SW 1271 (cell line): ENCODE data around the gene GNG2.

Experiments used
- DNase-seq, 2 experiments: peaks; one replicate each; lab custom pipeline; 2025; lab: John Stamatoyannopoulos, UW

GNG2 gene

GRCh38 chr14:51856792-51857296 lies 3.6 kb upstream of the GNG2 start:
- no peak for DNase-seq

GRCh38 chr14:51859131-51859530 lies 1.3 kb upstream of the GNG2 start:
- DNase-seq, result no peak

DNA sequence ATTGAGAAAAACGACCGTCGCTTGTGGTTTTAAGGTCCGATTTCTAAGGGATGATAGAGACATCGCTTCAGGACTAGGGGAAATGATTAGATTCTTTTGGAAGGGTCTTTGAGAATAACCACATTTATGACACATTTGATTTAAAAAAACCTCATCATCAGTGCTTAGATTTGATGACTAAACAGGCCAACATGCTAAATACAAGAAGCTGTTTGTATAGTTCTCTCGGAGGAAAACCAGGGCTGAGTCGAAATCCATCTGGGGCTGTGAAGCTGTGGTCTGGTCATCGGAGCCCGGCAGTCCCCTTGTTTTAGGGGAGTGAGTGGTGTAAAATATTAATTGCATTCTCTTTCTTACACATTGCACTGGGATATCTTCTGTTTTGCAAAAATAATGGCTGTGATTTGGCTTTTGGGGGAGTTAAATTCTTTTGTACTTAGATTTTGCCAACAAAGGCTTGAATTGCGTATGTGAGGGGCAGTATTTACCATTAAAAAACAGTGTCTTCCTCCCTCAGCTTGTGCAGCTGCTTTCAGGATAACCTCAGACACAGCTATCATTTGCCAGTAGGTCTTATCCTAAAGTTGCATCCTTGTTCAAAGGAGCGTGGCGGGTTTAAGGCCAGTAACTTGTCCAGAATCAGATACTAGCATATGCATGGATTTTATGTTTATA lies 550 bp downstream of the GNG2 start:
- DNase-seq, result no peak

DNA sequence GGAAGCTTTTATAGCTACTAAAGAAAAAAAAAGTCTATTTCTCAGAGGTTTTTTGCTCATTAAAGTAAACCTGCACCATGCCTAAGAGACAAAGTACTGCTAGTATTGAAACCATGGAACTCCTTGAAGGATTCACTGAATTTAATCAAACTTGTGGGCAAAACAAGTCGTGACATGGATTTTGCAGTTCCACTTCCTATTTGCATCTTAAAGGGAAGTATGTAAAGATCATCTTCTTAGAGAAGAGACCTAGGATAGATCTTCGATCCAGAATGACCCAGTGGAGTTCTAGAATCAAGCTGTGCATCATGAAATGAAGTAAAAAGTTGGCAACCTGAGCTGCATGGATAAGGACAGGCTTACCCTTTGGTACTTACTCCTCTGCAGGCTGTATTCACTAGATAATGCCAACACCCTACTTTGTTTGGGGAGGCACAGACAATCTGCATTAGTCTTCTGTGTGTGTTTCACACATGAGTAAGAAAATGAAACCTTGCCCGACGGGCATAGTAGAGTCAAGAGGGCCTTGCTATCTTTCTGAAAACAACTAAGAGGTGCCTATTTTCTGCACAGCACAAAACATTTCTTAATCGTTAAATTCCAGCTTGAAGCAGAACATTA lies 1.9 kb downstream of the GNG2 start:
- DNase-seq, result no peak

GRCh38 chr14:51862860-51863259 lies 2.4 kb downstream of the GNG2 start:
- no peak for DNase-seq

- no peak for DNase-seq
Measured at GRCh38 chr14:51865953-51866747, 5.7 kb downstream of the GNG2 start.

- DNase-seq, result no peak
Measured at GRCh38 chr14:51867741-51868140, 7.3 kb downstream of the GNG2 start.

DNA sequence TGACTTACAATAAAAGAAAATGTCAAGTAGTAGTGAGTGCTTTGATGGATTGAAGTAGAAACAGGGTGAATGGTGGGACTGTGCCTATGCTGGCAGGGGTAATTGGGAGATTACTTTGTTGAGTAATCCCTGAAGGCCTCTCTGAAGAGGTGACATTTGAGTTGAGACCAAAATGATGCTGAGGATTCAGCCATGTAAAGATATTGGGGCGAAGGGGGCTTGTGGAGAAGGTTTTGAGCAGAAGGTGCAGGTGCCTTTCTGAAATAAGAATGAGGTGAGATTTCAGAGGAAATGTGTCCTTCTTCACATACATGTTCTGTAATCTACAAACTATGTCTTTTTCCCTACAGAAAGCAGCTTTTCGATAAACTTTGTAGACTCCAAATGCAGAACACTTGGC lies 8.0 kb downstream of the GNG2 start:
- no peak for DNase-seq

GRCh38 chr14:51869411-51870100 lies 9.1 kb downstream of the GNG2 start:
- no peak for DNase-seq

DNA sequence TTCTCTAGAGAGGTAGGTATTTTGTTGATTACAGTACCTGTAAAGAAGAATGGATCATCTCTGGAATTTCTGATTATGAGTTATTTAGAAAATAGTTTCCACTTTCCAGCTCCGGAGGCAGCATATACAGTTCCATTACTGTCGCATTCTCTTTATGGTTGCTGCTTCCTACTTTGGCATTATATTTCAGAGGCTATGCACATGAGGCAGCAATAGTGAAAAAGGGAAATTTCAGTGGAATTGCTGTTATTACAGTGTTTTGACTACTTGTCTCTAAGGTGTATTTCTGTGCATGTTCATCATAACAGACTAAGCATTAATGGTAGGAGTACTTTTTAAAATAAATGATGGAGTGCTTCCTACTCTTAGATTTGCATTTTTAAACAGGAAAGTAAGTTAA lies 10.2 kb downstream of the GNG2 start:
- no peak for DNase-seq

GRCh38 chr14:51871846-51872245 lies 11.4 kb downstream of the GNG2 start:
- no peak for DNase-seq

DNA sequence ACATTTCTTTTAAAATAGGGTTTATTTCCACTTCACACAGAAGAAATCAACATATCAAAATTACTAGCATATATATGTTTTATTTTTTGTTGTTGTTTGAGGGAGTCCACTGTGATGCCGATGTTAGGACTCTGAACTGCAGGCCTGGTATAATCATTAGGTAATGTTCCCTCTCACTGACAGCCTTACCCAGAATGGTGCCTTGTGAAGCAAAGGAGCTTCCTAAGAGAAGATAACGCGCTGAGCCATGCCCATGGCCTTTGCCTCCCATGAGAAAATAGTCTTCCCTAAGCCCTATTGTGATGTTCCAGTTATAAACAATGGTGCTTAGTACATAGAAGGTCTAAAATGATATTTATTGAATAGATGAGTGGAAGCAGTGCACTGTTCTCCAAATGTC lies 12.0 kb downstream of the GNG2 start:
- DNase-seq, result no peak

- peak in 1 of 2 experiments; percentile 3 for DNase-seq
Measured at GRCh38 chr14:51873221-51873893, 12.9 kb downstream of the GNG2 start.

DNA sequence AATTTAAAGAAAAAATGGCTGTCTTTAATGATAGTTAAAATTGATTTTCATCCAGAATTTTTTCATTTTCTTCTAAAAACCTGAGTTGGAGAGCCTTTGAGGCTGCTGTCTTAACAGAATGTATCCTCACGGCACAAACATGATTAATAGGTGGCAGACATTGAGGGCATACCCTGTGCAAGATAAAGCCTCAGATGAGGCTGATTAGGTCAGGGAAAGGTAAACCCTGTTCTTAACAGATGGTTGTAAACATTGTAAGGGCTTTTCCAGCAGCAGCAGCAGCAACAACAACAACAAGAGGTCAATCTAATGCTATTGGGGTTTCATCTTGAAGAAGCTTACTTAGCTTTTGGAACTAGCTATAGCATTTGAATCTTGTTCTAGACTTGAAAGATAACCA lies 17.4 kb downstream of the GNG2 start:
- DNase-seq, result no peak

- no peak for DNase-seq
Measured at GRCh38 chr14:51879170-51879569, 18.8 kb downstream of the GNG2 start.

- no peak for DNase-seq
Measured at GRCh38 chr14:51880835-51881580, 20.6 kb downstream of the GNG2 start.

DNA sequence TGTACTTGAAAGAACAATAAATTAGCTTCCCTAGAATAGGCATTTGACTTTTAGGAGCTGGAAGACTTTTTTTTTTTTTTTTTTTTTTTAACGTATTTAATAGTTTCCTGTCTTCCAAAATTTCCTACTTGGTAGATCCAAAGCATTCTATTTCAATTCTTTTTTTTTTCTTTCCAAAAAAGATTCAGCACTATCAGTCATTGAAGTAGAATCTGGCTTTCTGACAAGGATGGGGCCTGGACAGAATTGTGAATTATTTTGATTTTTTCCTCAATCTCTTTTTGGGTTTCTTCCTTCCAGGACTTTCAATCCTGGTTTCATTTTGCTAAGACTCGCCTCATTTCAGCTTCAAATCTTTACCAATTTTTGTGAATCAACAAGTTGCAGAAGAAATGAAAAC lies 21.2 kb downstream of the GNG2 start:
- DNase-seq, result no peak

DNA sequence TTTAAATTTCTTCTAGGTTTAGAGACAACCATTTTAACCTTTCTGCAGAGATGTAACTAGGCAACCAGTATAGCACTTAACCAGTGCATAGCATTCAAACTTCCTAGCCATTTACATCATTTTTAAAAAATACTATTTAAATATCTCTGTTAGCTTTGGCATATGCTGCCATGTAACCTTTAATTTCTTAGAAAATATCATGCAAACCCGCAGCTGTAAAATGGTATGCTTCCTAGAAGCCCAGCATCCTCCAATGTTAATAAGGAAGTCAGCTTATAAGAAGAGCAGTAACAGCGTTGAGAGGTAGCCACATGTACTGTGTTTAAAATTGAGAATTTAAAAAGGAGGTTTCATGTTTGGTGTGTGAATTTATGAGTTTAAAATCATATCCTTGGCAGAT lies 22.8 kb downstream of the GNG2 start:
- no peak for DNase-seq

DNA sequence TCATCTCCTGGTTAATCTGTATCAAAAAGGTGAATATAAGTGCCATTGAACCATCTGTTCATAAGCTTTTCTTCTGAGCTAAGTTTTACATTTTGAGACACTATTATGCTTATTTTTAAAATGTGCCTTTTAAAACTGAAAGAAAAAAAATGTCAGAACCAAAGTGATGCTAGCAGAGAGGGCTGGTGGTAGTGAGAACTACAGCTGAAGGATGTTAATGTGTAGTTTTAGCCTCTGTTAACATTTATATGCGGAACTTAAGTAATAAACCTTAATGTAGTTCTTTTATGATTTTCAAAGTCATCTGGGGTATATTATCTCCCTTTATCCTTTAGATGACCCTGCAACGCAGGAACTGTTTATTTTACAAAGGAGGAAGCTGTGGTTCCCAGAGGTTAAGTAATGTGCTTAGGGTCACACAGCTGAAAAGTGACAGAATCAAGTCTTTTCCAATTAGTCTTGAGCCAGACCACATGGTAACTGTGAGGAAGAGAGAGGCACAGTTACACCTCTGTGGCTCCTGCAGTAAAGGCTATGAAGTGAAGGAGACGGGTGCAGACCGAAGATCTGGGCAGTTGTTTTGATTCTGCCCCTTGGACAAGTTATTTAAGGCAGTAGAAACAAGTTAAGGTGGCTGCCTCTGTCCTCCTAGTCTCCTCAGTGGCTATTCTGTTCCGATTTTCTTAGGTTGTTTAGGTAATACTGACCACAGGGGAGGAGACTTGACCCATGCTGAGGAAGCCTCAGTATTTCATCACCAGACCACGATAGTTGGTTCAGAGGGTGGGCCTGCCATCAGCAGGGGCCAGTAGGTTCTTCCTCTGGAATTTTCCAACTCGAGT lies 23.9 kb downstream of the GNG2 start:
- peak in 1 of 2 experiments; percentile 49 for DNase-seq

DNA sequence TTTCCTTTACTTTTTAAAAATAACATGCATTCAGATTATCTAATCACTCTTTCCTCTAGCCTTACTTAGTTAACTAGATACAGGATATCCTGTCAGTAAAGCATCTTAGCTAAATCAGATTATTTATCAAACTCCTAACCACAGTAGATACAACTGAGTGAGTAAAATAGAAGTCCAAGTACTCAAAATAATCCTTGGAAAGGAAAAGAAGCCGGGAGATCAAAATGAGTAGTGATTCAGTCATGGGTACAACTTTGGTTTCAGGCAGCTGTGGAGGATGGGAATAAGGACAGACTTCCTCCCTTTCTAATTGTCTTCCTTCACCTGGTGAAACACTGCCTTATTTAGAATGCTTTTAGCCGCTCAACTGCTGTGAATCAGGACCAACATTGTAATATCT lies 29.4 kb downstream of the GNG2 start:
- no peak for DNase-seq
